Kidney capillary endothelial cell (primary cell): Measurements from ENCODE around the gene GZMH.
"Not testable (repeated sequence)": the region's sequence is repeated elsewhere in the genome, so short reads cannot be mapped to it uniquely, and the experiment has no call there.

Source experiments
- DNase-seq: peaks from one replicate; pipeline ENCODE4 v3.0.0-alpha.2; 2018; ENCODE audit warnings: low spot score

GZMH gene

GRCh38 chr14:24609655-24610344 lies at the start of gene GZMH:
TSS of gene GZMH (minus strand) at chr14:24609685. CDS start at chr14:24609613, 72 bp downstream.
- no peak for DNase-seq

- not testable (repeated sequence) for DNase-seq
Measured at GRCh38 chr14:24648361-24648760, 38.9 kb upstream of the GZMH start.

GRCh38 chr14:24639905-24640304 lies 30.4 kb upstream of the GZMH start:
- DNase-seq: no peak

- no peak for DNase-seq
Measured at GRCh38 chr14:24639270-24639669, 29.8 kb upstream of the GZMH start.

- DNase-seq: no peak
Measured at GRCh38 chr14:24634158-24634557, 24.7 kb upstream of the GZMH start, which contains the start of gene GZMB. TSS of gene GZMB (minus strand) at chr14:24634190. CDS start at chr14:24634160, 30 bp downstream.

- DNase-seq: no peak
Measured at GRCh38 chr14:24633353-24633752, 23.9 kb upstream of the GZMH start.

- DNase-seq: no peak
Measured at GRCh38 chr14:24632761-24633160, 23.3 kb upstream of the GZMH start.

- DNase-seq: no peak
Measured at GRCh38 chr14:24632336-24632735, 22.9 kb upstream of the GZMH start.

- no peak for DNase-seq
Measured at GRCh38 chr14:24631749-24632335, 22.4 kb upstream of the GZMH start.

GRCh38 chr14:24630872-24631477 lies 21.5 kb upstream of the GZMH start:
- no peak for DNase-seq

GRCh38 chr14:24630087-24630871 lies 20.8 kb upstream of the GZMH start:
- no peak for DNase-seq

GRCh38 chr14:24629521-24629920 lies 20.0 kb upstream of the GZMH start:
- no peak for DNase-seq

GRCh38 chr14:24613747-24614146 lies 4.3 kb upstream of the GZMH start:
- DNase-seq: no peak

- DNase-seq: no peak
Measured at GRCh38 chr14:24613241-24613640, 3.8 kb upstream of the GZMH start.

- DNase-seq: no peak
Measured at GRCh38 chr14:24612196-24612595, 2.7 kb upstream of the GZMH start.

- no peak for DNase-seq
Measured at GRCh38 chr14:24607635-24608514, 1.6 kb downstream of the GZMH start.

- DNase-seq: no peak
Measured at GRCh38 chr14:24607081-24607480, 2.4 kb downstream of the GZMH start.

GRCh38 chr14:24606297-24606696 lies 3.2 kb downstream of the GZMH start:
- DNase-seq: no peak

GRCh38 chr14:24605435-24606190 lies 3.9 kb downstream of the GZMH start:
- DNase-seq: peak; percentile 7

- DNase-seq: no peak
Measured at GRCh38 chr14:24597403-24597802, 12.1 kb downstream of the GZMH start.
